Stimulated activated CD8-positive, alpha-beta memory T cell treated with anti-CD3 and anti-CD28 coated beads, Interleukin-4, amount 100 ng/mL, for 24 hours (primary cell): Measurements from ENCODE around the gene ENKUR.
"Not testable (repeated sequence)": the region's sequence is repeated elsewhere in the genome, so short reads cannot be mapped to it uniquely, and the experiment has no call there.

Source experiments
- DNase-seq: peaks from one replicate; pipeline ENCODE4 v3.0.0-alpha.2; 2020; ENCODE audit warnings: low read depth

Gene ENKUR

DNA sequence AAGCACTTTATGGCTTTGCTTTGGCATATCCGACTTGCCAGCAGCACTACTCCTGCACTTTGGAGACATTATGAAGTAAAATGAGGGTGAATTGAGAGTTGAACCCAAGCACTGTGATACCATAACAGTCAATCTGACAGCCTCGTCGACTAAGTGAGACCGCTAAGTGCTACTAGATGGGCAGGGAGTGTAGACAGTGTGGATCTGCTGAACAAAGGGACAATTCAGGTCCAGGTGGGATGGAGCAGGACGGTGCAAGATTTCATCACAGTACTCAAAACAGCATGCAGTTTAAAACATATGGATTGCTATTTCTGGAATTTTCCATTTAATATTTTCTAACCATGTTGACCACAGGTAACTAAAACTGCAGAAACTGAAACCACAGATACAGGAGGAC is 42.8 kb downstream of the ENKUR start:
- DNase-seq: no peak

DNA sequence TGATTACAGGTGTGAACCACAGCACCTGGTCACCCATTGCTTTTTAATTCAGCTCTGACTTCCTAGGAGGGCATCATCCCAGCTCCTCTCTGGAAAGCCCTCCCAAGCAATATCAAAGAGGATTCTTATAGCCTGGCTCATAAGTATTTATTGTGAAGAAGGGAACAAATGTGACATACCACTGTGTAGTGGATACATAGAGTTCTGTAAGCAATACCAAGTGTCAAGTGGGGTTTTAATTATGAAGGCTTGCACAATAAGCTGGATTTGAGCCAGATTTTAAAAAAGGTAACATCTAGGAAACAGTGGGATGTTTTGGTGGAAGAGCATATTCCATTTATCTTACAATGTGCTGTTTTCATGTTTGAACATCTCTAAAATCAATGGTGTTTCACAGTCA is 44.6 kb downstream of the ENKUR start:
- DNase-seq: no peak

DNA sequence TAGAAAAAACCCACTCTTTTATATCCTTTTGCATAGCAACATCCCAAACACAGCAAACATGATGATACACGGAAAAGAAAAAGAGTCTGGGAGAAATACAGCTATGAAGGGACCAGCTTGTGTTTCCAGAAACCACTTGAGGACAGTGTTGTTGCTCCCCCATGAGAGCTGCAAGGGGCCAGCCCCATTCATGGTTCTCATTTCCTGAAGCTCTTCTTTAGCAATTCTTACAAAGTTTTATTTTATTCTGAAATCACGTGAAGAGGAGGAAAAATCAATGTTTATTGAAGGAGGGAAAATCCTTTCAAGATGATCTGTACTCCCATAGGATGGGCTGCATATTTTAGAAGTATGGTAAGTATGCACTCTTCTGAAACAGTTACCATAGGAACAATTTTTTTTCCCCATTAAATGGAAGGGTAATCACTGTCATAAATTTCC is 46.1 kb downstream of the ENKUR start:
- no peak for DNase-seq

DNA sequence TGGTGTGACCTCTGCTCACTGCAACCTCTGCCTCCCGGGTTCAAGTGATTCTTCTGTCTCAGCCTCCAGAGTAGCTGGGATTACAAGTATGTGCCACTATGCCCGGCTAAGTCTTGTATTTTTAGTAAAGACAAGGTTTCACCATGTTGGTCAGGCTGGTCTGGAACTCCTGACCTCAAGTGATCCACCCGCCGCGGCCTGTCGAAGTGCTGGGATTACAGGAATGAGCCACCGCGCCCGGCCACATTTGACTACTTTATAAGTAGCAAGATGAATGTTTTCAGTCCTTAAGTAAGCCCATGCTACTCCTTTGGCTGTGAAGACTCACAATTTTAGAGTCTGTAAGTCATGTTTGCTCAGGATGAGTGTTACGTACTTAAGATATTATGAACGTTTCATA is 47.0 kb downstream of the ENKUR start:
- not testable (repeated sequence) for DNase-seq

DNA sequence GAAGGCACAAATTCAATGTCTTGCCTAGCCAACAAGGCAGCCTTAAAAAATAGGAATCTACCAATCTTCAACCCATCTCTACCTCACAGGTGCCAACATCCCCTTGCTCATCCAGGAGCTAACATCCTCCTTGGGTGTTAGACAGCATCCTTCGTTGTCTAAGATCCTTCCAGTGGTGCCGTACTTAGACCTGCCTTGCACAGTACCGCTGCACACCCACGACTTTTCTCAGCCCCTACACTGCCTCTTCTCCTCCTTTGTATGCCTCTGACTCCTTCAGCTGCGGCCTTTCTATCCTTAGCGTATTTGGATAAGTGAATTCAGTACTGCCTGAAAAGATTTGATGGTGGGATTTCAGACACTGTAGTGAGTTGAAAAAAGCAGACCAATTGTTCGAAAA is 47.6 kb downstream of the ENKUR start:
- no peak for DNase-seq

DNA sequence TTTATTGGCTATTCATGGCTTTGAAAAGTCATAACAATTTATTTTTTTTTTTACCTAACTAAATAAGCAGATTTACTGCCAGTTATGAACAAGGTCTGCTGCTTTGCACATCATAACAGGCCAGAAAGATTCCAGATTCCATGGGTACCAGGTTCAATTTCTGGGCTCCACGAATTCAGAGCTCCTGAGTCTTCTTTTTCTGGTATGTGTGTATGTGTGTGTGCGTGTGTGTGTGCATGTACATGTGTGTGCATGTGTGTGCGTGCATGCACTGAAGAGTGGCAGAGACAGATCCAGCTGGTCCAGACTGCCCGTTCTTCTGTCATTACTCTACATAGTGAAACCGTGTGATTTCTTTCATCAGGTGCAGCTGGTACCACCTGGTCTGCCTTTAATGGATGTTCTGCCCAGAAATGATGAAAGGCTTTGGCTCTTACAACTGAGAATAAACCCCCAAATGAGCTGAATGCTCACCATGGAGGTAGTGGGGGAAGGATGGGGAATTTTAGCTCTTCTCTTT is 48.9 kb downstream of the ENKUR start:
- DNase-seq: no peak

DNA sequence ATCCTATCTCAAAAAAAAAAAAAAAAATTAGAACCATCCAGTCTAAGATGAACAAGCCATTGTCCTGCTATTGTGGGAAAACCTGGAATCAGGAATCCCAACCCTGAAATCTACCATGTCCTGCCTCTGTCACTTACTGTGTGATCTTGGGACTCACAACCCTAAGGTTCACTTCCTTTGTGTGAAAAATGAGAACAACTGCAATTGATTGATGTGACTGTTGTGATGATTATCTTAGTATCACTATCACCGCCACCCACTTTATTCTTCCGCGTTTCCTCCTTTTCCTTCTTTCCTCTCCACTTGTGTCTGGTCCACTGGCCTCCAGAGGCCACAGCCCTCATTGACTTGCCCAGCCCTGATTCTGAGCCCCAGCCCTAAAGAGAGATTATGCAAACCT is 50.9 kb downstream of the ENKUR start:
- DNase-seq: no peak

DNA sequence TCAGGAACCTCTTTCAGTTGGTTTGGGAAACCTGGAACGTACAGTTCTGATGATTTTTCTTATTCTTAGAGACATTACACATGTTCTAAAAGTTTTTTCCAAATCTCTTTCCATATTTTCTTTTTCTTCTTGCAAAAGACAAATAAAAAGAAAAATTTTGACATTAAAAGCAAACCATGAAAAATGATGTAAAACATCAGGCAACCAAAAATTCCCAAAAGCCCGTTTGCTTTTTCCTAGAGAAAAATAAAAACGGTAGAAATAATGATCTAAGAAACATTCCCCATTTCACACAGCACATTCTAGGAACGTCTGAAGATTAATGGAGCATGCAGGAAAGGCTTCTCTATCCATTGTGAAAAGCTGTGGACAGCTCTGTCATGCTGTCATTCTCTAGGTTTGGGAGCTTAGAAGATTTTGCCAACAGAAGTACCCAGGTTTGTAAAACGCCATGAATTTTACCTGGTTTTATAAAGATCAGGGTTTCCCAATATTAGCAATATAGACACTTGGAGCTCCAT is 52.4 kb downstream of the ENKUR start:
- no peak for DNase-seq

DNA sequence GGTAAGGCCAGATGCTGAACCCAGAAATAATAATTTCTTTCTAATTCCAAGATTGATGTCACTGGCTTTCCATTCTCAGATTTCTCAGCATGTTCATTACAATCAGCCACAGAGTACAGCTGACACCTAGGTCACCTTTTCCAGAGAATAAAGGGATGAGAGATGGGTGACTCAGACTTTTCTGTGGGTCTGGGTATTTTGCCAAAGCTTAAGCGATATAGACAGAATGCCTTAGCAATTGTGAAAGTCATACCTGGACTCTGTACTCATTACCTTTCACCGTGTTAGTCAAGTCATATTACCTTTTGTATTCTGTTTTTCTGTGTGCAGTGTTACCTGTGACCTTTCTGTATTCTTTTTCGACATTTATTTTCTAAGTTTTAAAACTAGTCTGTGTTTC is 53.0 kb downstream of the ENKUR start:
- no peak for DNase-seq

DNA sequence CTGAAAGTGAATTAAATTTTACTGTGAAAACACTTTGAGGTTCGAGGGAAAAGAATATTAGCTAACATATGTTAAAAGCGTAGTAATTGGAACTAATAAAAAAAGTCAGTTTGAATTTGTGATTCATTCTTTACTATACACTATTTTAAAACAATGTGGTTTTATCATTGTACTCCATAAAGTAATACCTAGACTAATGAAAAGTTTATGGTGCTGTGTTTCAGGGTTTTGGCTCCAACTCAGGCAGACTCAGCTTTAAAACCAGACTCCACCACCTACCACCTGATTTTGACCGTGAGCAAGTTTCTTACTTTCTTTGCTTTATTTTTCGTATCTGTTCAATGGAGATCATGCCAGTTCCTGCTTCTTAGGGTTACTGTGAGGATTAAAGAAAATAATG is 54.4 kb downstream of the ENKUR start:
- no peak for DNase-seq

DNA sequence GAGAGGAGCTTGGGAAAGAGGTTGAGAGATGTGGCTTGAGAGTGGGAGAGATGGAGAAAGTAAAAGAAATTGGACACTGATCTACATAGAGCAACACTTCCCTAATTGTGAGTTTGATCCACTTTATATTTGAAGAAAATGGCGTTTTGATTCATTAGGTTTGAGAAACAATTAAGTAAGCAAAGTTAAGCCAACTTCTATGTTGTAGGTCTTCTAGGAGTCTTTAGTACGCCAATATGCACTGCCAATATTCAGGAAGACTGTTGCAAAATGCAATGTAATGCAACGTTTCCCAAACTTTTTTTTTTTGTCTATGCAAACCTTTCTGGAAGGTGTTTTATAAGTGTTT is 56.6 kb downstream of the ENKUR start:
- DNase-seq: no peak

DNA sequence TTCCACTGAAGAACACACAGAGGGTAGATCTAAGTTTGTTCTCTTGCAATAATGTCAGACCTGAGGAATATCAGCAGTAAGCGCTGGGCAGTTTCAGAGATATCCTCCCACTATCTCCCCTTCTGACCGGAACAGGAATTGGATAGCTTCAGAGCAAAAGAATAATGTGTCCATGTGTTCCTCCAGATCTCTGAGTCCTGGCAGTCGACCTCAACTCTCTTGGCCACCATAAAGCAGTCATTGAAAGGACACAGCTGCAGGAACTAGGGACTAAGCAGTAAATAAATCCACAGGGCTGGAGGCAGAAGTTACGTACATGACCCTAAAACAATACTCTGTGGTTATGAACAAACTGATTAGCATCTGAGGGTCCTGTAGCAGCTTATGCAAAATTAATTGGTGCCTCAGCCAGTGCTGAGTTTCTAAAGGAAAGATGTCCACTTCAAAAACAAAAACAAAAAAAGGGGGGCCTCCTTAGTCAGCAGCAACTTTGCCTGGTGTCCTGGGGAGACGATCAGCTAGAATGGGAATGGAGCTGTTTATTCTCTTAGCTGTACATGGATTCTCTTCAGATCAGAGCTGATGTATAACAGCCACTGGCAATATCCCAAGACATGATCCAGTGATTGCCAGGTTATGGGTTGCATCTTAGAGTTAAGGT is 57.1 kb downstream of the ENKUR start:
- no peak for DNase-seq

DNA sequence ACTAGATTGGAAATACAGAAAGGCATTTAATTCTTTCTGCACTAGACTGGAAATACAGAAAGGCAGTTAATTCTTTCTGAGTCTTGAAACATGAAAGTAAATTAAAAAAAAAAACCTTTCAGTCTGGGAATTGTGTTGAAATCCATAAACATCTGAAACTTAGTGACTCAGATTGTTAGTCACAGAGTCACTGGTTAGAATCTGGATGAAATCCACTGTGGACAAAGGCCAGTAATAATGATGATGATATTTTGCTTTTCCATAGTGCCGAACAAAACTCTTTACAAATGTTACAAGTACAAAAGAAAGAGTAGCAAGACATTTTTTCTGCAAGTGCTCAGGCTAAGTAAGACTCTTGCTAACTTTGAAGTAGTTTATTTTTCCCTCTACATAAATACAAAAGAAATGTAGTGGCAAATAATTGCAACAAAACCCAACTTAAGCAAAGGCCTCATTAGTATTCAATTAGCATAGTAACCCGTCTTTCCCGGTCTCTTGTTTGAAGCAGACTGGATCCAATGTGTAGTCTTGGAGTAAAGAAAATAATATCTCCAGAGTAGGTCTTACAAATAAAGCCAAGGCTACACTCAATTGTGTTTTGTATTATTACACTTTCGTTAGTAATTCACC is 57.8 kb downstream of the ENKUR start:
- DNase-seq: no peak

DNA sequence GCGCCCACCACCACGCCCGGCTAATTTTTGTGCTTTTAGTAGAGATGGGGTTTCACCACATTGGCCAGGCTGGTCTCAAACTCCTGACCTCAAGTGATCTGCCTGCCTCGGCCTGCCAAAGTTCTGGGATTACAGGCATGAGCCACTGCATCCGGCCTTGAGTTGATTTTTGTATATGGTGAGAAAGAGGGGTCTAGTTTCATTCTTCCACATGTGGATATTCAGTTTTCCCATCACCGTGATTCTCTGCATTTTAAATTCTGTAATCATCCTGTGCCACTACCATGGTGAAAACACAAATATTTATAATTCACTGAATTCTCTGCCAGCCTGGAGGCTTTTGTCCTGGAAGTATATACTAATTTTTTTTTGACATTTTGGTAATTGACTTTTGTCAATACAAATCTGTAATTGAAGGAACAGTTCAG is 58.3 kb downstream of the ENKUR start:
- not testable (repeated sequence) for DNase-seq

DNA sequence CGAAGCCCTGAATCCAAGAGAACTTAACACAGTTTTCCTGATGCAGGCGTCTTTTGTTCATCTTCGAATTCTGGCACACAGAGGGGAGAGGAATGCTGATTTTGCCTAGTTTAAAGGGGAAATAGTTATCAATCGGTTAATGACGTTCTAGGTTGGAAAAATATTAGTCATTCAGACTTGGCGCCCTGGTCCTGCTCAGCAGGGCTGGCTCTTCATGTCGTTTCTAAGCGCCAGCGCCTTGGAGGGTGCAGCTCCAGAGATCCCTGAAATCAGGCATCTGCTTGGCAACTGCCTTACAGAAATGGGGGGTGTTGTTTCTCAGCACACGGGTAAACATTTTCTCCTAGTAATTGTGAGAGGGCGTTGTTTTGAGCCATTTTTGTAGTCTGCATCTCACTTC is 62.3 kb downstream of the ENKUR start:
- DNase-seq: no peak

DNA sequence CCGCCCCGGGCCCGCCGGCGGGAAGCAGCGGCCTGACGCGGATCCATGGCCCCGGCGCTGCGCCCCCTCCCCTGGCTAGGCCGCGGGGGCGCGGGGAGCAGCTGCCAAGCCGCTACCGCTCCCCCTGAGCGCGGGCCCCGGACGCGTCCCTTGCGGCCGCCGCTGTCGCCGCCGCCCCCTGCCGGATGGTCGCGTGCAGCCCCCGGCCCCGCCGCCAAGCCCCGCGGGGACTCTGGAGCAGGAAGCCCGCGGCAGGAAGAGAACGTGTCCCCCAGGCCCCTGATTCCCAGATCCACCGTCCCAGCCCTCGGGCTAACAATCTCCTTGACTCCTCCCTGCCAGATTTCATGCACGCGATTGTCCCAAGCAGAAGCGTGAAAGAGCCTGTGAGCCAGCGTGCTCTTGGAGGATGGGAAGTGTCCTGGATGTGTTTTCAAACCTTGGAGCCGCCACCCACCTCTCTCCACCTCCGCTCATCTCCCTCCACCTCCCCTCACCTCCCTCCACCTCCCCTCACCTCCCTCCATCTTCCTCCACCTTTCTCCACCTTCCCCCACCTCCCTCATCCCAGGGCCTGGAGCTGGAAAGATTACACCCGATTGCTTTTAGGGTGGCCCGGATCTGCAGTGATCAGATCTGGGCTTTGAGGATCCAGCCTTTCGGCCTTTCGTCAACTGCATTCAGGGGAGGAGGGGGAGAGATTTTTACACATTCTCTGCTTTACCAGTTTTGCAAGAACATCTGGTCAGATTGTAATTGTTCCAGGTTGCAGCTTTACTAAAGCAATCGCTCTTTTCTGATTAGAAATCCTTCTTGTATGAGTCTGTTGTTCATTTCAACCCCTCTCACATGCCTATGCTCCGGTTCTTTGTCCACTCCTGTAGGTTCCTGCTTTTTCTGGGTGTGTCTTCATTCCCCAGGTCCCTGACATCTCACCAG is 63.0 kb downstream of the ENKUR start:
- peak; percentile 16 for DNase-seq

DNA sequence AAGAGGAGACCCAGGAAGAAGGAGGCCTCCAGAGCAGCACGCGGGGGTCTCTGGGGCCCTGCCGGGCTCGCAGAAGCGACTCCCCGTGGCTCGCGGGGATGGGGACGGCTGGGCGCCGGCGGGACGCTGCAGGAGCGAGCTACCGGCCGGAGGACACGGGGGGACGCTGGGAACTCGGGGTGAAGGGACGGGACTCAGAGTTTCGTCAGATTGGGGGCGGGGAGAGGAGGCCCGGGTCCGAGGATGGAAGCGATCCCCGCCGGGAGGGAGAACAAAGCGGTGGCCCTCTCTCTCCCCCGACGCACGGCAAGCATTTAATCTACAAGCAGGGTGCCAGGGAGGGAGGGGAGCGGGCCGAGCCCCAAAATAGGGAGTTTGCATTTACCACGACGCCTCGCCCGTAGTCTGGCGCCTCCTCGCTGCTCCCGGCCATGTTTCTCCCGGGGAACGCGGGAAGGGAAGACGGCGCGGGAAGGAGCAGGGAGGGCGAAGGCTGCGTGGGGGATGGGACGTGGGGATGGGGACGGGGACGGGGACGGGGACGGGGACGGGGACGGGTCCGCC is 63.7 kb downstream of the ENKUR start, which contains the start of gene PRTFDC1:
PRTFDC1 (minus strand) TSS at position 464 of the 564 bp plus-strand sequence; CDS start at position 433, 31 bp downstream.
- peak; percentile 2 for DNase-seq

DNA sequence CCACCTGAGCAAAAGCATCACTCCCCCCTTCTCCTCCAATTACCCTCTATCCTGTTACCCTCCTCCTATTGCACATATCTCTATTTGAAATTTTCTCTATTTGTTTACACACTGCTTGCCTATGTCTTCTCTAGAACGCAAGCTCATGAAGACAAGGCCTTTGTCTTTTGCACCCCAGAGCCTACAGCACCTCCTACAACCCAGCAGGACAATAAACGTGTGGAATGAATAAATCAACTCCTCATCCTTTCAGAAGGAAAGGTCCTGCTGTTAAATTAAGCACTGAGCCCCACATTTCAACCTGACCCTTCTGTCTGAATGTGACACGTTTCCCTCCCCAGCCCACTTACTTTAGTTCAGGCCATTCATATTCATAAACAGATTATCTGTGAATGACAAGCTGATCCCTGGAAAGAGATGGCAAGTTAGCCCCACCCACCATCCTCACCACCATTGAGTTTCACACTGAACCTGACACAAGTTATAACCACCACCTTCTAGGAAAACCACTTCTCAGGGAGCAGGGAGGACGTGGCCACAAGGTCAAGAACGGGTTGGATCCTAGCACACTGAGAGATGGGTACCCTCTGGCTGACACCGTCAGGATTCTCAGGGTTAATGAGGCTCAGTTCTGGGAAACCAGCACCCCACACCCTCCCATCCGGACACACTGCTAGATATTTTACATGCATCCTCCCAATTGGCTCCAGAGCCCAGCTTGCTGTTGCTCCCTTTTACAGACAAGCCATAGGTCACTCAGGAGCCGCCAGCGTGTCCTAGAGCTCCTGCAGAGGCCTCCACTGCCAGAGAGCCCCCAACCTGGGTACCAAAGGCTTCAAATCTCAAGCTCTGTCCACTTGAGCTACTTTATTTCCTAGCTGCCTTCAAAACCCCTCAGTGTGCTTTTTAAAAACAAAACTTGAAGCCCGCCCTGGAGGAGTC is 64.5 kb downstream of the ENKUR start:
- no peak for DNase-seq

DNA sequence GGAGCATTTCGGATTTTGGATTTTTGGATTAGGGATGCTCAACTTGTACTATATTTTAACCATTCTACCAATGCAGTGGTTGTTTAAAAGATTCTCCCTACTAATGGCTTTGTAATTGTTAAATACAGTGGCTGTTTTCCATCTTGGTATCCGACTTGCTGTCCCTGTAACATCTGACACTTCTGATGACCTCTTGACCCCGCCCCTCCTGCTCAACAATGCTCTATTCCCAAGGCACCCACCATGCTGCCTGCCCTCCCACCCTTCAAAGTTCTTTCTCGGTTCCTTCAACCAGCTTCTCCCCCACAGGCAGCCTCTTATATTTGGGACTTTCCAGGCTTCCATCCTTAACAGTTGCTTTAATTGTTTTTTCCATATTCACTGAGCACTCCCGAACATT is 65.5 kb downstream of the ENKUR start:
- no peak for DNase-seq

DNA sequence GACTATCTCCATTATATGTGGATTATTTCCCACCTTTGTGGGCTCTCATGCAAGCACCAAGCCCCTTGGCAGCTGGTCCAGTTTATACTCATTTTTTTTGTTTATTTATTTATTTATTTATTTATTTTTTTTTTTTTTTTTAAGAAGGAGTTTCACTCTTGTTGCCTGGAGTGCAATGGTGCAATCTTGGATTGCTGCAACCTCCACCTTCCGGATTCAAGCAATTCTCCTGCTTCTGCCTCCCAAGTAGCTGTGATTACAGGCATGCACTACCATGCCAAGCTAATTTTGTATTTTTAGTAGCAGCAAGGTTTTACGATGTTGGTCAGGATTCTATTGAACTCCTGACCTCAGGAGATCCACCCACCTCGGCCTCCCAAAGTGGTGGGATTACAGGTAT is 66.3 kb downstream of the ENKUR start:
- DNase-seq: no peak
